ENCODE measurements around the gene ZNF415. TPM values are rescaled to one million over a fixed set of nuclear protein-coding genes. Genes with fewer than 3 reads are reported as not detected.
A peak's percentile ranks its signal among the peaks of the same experiment; 100 is the strongest.

Gene ZNF415
- 4.2 to 7.5 TPM (median 5.2 TPM) in 3 replicates for polyA plus RNA-seq
- polyA plus RNA-seq (2011; ENCODE audit: low read depth): 10.1 TPM
- 6.6 and 9.7 TPM in 2 replicates for polyA plus RNA-seq (2011; cell fraction: cytosol; rRNA removed)
- 7.9 and 9.3 TPM in 2 replicates for polyA plus RNA-seq (2011; cell fraction: nucleus; rRNA removed)
- polyA plus RNA-seq (2012; ENCODE audit: low replicate concordance): 3.4 and 5.8 TPM in 2 replicates
- 2.5 to 6.0 TPM (median 5.1 TPM) in 3 replicates for polyA minus RNA-seq
- polyA minus RNA-seq (2011; cell fraction: cytosol; rRNA and poly(A)+ RNA removed): 3.6 TPM
- polyA minus RNA-seq (2011; cell fraction: nucleus; rRNA and poly(A)+ RNA removed): 3.4 and 4.8 TPM in 2 replicates

GRCh38 chr19:53132141-53132991 is at the start of gene ZNF415:
ZNF415 (minus strand) TSS chr19:53132910; CDS start chr19:53122676, 10,234 bp downstream.
- dilution Hi-C loops (cut with MboI; ENCODE audit: extremely low pct_ligation_motif_present, low sequenced_read_pairs): no loop called here
- peaks cover 2% of the 10 kb centered on the region for H3K79me2 ChIP-seq (ENCODE audit: control insufficient read depth, insufficient read depth, low read length)
- peak within 1 kb of the TSS; percentile 89 for H2AFZ ChIP-seq (ENCODE audit: control insufficient read depth, low read length)
- H3K9me3 ChIP-seq (ENCODE audit: control insufficient read depth, low read depth, low read length): no peaks in the 10 kb centered on the region
- H3K4me3 ChIP-seq (ENCODE audit: control insufficient read depth in 2 of 3, extremely low read depth in 1 of 3, insufficient read depth in 2 of 3, low read depth in 1 of 3, low read length in 3 of 3): peak within 1 kb of the TSS; percentile 53 to 74 (median 72)
- DNase-seq (ENCODE audit: low read depth, low spot score) (peak; percentile 1), FAIRE-seq (no peak)
- H3K4me1 ChIP-seq (ENCODE audit: control insufficient read depth, extremely low read depth, insufficient read depth, low read length): no peaks in the 10 kb centered on the region
- H3K36me3 ChIP-seq (ENCODE audit: control insufficient read depth in 2 of 2, extremely low read depth in 1 of 2, insufficient read depth in 2 of 2, low read length in 2 of 2): no peaks in the 10 kb centered on the region
- no peaks in the 10 kb centered on the region for H4K20me1 ChIP-seq (ENCODE audit: control insufficient read depth, extremely low read depth, insufficient read depth, low read length)
- no peaks in the 10 kb centered on the region for H3K9me1 ChIP-seq (ENCODE audit: control insufficient read depth, extremely low read depth, insufficient read depth, low read length)
- peak within 1 kb of the TSS; percentile 60 for H3K9ac ChIP-seq (ENCODE audit: control insufficient read depth, extremely low read depth, insufficient read depth, low read length)
- no peak within 1 kb of the TSS for H3K27ac ChIP-seq (ENCODE audit: control insufficient read depth, insufficient read depth, low read length)
- no peaks in the 10 kb centered on the region for H3K27me3 ChIP-seq (ENCODE audit: control insufficient read depth, extremely low read depth, insufficient read depth, low read length)
- TF ChIP-seq EZH2 (IDR thresholded peaks at IDR 0.05; ENCODE audit: low read length) (no peak), CTCF (optimal IDR thresholded peaks at IDR 0.05 in 1 of 3, IDR thresholded peaks at IDR 0.05 in 1 of 3, conservative IDR thresholded peaks at IDR 0.05 in 1 of 3; ENCODE audit: extremely low read depth in 1 of 3, insufficient read depth in 2 of 3, low read length in 3 of 3) (no peak)
- peak within 1 kb of the TSS; percentile 83 for H3K4me2 ChIP-seq (ENCODE audit: control insufficient read depth, extremely low read depth, insufficient read depth, low read depth, low read length)

- Histone ChIP-seq H2AFZ (ENCODE audit: control insufficient read depth, low read length) (no peak overlapping the region), H3K4me1 (ENCODE audit: control insufficient read depth, extremely low read depth, insufficient read depth, low read length) (no peaks in the 10 kb centered on the region), H3K4me2 (ENCODE audit: control insufficient read depth, extremely low read depth, insufficient read depth, low read depth, low read length) (no peak overlapping the region), H3K9me1 (ENCODE audit: control insufficient read depth, extremely low read depth, insufficient read depth, low read length) (no peaks in the 10 kb centered on the region), H3K27ac (ENCODE audit: control insufficient read depth, insufficient read depth, low read length) (no peak overlapping the region), H3K79me2 (ENCODE audit: control insufficient read depth, insufficient read depth, low read length) (no peaks in the 10 kb centered on the region), H4K20me1 (ENCODE audit: control insufficient read depth, extremely low read depth, insufficient read depth, low read length) (no peaks in the 10 kb centered on the region), H3K36me3 (ENCODE audit: control insufficient read depth in 2 of 2, extremely low read depth in 1 of 2, insufficient read depth in 2 of 2, low read length in 2 of 2) (peaks cover 0 to 6% of the 10 kb centered on the region in 2 experiments), H3K27me3 (ENCODE audit: control insufficient read depth, extremely low read depth, insufficient read depth, low read length) (no peaks in the 10 kb centered on the region), H3K9me3 (ENCODE audit: control insufficient read depth, low read depth, low read length) (peaks cover 2% of the 10 kb centered on the region), H3K4me3 (ENCODE audit: control insufficient read depth in 2 of 3, extremely low read depth in 1 of 3, insufficient read depth in 2 of 3, low read depth in 1 of 3, low read length in 3 of 3) (no peak overlapping the region), H3K9ac (ENCODE audit: control insufficient read depth, extremely low read depth, insufficient read depth, low read length) (no peak overlapping the region)
- DNase-seq (ENCODE audit: low read depth, low spot score) (no peak), FAIRE-seq (no peak)
- TF ChIP-seq EZH2 (IDR thresholded peaks at IDR 0.05; ENCODE audit: low read length) (no peak), CTCF (optimal IDR thresholded peaks at IDR 0.05 in 1 of 3, IDR thresholded peaks at IDR 0.05 in 1 of 3, conservative IDR thresholded peaks at IDR 0.05 in 1 of 3; ENCODE audit: extremely low read depth in 1 of 3, insufficient read depth in 2 of 3, low read length in 3 of 3) (no peak)
- dilution Hi-C loops (cut with MboI; ENCODE audit: extremely low pct_ligation_motif_present, low sequenced_read_pairs): no loop called here
Observed at GRCh38 chr19:53182202-53182601, 49.5 kb upstream of the ZNF415 start.
